GM19043 (cell line): ENCODE results near the gene PRSS53.

ENCODE experiments used
- ATAC-seq: cut with Tn5 transposase; IDR thresholded peaks from one replicate; pipeline ENCODE4 v1.9.1; 2021; ENCODE audit warnings: low read depth; ENCODE audit not compliant: unreplicated experiment

Gene PRSS53

GRCh38 chr16:31080756-31081419, 7.9 kb downstream of the PRSS53 start:
- no peak for ATAC-seq

- no peak for ATAC-seq
Observed at GRCh38 chr16:31080035-31080629, 8.6 kb downstream of the PRSS53 start.

- ATAC-seq = no peak
Observed at GRCh38 chr16:31079342-31079944, 9.3 kb downstream of the PRSS53 start.

- no peak for ATAC-seq
Observed at GRCh38 chr16:31078597-31079341, 10.0 kb downstream of the PRSS53 start.

- no peak for ATAC-seq
Observed at GRCh38 chr16:31077592-31078396, 10.9 kb downstream of the PRSS53 start.

- ATAC-seq = no peak
Observed at GRCh38 chr16:31077024-31077423, 11.7 kb downstream of the PRSS53 start.

GRCh38 chr16:31076319-31076718, 12.4 kb downstream of the PRSS53 start:
- ATAC-seq = no peak

- ATAC-seq = no peak
Observed at GRCh38 chr16:31074814-31075183, 13.9 kb downstream of the PRSS53 start.

- peak; percentile 58 for ATAC-seq
Observed at GRCh38 chr16:31073970-31074813, 14.6 kb downstream of the PRSS53 start, which contains the start of the genes ZNF646 and ZNF668. Gene ZNF646 (plus strand): TSS chr16:31074422. CDS start chr16:31076325, 1,903 bp downstream. Gene ZNF668 (minus strand): TSS chr16:31074240. CDS start chr16:31064459, 9,781 bp downstream.

- ATAC-seq = peak; percentile 42
Observed at GRCh38 chr16:31073142-31073969, 15.4 kb downstream of the PRSS53 start.

- ATAC-seq = no peak
Observed at GRCh38 chr16:31072540-31073141, 16.1 kb downstream of the PRSS53 start.

- ATAC-seq = no peak
Observed at GRCh38 chr16:31071861-31072260, 16.9 kb downstream of the PRSS53 start.

GRCh38 chr16:31067342-31067741, 21.4 kb downstream of the PRSS53 start:
- no peak for ATAC-seq

GRCh38 chr16:31064882-31065461, 23.8 kb downstream of the PRSS53 start:
- no peak for ATAC-seq

- no peak for ATAC-seq
Observed at GRCh38 chr16:31063843-31064611, 24.7 kb downstream of the PRSS53 start.

GRCh38 chr16:31063495-31063842, 25.3 kb downstream of the PRSS53 start:
- ATAC-seq = no peak

- ATAC-seq = no peak
Observed at GRCh38 chr16:31061813-31062440, 26.8 kb downstream of the PRSS53 start.
